ENCODE measurements around the gene PLEKHG1.

GRCh38 chr6:150627585-150628025, 27.9 kb downstream of the PLEKHG1 start:
- TF ChIP-seq POLR2AphosphoS5 (IDR thresholded peaks at IDR 0.05) (no peak), POLR2A (IDR thresholded peaks at IDR 0.05) (no peak), CTCF (IDR thresholded peaks at IDR 0.05) (no peak)
